Measurements from ENCODE around the gene IL4R.
"Not testable (repeated sequence)": the region's sequence is repeated elsewhere in the genome, so short reads cannot be mapped to it uniquely, and the experiment has no call there.

IL4R gene

DNA sequence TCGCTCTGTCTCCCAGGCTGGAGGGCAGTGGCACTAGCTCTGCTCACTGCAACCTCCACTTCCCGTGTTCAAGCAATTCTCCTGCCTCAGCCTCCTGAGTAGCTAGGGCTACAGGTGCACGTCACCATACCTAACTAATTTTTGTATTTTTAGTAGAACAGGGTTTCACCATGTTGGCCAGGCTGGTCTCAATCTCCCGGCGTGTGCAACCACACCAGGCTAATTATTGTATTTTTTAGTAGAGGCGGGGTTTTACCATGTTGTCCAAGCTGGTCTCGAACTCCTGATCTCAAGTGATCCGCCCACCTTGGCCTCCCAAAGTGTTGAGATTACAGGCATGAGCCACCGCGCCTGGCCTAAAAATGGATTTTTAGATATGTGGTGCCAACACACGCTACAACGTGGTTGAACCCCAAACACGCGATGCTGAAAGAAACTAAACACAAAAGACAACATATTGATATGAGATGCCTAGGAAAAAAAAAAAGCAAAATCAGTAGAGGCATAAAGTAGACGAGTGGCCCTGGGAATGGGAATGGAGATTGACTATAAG, 84.6 kb downstream of the IL4R start:
- H3K27ac ChIP-seq; DNase-seq (ENCODE audit: low read depth, low spot score): not testable (repeated sequence)

DNA sequence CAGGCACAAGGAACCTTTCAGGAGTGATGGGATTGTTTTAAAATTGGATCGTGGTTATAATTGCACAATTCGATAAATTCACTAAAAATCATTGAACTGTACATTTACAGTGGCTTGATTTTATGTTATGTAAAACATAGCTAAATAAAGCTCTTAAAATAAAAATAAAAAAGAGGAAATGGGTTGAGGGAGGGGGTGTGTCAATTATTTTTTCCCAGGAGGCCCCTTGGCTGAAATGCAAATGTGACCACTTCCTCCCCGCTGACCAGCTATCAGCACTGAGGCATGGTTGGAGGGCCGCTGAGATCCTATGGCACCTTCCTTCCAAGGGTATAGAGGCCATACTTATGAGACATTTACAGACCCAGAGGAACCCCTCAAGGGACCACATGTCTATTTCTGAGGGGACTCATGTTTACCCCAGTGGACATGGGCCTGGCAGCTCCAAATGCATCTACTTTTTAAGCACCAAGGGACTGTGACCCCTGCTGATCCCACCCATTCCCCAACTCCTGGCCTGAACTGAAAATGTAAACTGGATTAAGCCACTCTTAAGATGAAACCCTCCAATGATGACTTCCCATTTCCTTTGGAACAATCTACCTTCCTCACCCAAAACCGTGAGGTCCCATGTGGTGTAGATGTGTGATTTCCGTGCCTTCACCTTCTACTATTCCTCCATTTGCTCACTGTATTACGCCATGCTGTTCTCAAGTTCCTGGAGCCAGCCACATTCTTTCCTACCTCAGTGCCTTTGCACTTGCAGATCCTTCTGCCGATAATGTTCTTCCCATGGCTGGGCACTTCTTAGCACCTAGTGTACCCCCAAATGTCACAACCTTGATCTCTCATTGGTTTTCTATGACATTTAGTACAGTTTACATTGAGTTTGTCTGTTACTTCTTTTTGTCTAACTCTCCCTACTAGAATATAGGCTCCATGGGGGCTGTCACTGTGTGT, 85.4 kb downstream of the IL4R start:
- DNase-seq (ENCODE audit: low read depth, low spot score): no peak
- H3K27ac ChIP-seq: no peak overlapping the region

DNA sequence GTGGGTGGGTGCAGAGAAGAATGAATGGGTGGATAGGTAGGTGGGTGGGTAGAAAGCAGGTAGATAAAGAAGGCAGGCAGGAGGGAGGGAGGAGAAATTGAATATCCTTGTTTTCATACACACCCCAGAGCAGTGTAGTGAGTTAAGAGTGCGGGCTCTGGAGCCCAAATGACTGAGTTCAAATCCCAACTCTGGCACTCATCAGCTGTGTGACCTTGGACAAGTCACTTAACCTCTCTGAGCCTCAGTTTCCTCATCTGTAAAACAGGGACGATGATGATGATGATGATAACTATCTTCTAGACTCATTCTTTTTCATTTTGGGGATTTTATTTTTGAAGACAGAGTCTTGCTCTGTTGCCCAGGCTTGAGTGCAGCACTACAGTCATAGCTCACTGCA, 86.2 kb downstream of the IL4R start:
- no peak for DNase-seq (ENCODE audit: low read depth, low spot score)
- H3K27ac ChIP-seq: no peak overlapping the region

DNA sequence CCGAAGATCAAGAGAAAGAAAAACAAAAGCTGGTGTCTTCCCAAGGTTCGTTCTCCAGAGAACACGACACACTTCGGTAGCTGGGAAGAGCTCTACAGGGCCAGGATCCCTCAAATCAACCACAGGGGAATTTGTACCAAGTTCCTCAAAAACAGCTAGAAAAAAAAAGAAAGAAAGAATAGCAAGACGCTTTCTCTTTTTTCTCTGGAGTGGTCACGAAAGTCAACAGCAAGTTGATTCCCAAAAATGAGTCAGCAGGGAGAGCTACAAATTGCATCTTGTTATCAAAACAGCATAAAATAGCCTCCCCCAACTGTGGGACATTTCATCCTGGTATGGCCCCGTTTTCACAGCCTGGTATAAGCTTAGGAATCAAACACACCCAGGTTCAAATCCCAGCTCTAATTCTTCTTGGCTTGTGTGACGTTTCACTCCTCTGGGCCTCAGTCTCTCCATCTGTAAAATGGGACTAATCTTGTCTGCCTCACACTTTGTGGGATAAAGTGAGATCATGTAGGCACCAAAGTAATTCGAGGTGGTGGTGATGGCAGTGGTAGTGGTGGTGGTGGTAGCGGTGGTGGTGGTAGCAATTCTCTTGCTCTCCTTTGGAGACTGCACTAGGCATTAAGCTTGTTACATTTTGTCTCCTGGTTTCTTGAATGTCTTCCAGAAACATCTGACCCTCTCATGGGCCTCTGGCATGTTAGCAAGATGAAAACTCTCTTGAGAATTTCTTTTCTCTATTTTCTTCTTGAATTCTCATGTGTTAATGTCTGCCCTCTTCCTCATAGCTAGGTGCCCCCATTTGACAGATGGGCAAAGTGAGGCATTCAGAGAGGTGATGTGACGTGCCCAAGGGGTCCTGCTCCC, 87.2 kb downstream of the IL4R start:
- no peak for DNase-seq (ENCODE audit: low read depth, low spot score)
- no peak overlapping the region for H3K27ac ChIP-seq

DNA sequence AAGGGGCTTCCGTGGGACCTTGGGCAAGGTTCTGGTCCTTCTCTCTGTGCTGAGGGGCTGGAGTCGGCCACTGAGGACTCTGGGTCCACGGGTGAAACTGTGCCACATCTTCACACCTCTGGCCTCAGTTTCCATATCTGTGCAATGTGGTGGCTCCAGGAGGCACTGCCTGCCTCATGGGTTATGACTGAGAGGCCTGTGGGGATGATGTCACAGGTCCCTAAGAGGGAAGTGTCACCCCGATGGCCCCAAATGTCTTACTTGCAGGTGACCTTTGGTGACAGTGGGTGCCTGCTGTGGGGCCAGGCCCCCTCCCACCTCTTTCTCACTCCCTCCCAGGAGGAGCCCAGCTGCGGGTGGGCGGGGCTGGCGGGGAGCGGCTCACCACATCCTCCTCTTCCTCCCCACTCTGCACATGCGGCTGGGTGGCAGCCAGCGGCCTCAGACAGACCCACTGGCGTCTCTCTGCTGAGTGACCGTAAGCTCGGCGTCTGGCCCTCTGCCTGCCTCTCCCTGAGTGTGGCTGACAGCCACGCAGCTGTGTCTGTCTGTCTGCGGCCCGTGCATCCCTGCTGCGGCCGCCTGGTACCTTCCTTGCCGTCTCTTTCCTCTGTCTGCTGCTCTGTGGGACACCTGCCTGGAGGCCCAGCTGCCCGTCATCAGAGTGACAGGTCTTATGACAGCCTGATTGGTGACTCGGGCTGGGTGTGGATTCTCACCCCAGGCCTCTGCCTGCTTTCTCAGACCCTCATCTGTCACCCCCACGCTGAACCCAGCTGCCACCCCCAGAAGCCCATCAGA, 88.2 kb downstream of the IL4R start, which contains the start of gene IL21R:
TSS of gene IL21R (plus strand) at position 407 of the 801 bp plus-strand sequence. CDS start 27,898 bp downstream, outside the sequence.
- DNase-seq (ENCODE audit: low read depth, low spot score): no peak
- no peak within 1 kb of the TSS for H3K27ac ChIP-seq

DNA sequence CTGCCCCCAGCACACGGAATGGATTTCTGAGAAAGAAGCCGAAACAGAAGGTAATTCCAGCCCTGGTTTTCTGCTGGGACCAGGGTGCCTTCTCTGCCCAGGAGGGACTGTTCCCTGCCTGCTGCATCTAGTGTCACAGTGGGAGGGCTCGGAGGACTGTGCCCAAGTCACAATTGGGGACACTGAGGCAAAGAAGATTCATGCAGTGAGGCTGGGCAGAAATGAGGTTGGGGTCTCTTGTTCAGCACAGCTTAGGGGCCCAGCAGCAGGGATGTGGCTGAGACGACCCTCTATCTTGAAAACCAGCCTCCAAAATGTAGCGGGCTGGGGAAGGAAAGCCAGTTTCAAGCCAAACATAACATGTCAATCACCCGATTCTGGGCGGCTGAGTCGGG, 88.8 kb downstream of the IL4R start:
- DNase-seq (ENCODE audit: low read depth, low spot score): no peak
- no peak overlapping the region for H3K27ac ChIP-seq

DNA sequence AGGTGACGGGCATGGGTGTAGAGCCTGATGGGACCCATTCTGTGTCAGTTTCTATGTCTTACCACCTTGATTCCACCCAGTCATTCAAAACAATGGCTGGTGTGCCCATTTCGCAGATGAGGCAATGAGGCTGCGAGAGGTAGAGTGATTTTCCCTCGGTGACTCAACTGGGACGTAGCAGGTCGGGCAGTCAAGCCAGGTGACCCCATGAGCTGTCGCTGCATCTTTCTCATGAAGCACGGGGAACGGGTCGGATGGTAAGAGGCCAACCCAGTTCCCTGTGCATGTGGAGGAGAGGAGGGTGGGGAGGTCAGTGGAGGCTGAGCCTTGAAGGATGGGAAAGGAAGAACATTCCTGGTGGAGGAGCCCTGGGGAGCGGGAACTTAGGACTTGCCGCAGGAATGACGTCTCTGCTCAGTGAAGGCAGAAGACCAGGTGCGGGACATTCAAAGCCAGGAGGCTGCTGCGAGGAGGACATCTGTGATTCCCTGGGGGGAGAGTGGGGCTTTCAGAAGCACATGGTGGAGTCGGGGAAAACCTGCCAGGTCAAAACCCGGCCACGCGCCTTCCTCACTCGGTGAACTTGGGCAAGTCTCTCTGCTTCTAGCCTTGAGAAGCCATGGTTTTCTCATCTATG, 89.3 kb downstream of the IL4R start:
- no peak overlapping the region for H3K27ac ChIP-seq

DNA sequence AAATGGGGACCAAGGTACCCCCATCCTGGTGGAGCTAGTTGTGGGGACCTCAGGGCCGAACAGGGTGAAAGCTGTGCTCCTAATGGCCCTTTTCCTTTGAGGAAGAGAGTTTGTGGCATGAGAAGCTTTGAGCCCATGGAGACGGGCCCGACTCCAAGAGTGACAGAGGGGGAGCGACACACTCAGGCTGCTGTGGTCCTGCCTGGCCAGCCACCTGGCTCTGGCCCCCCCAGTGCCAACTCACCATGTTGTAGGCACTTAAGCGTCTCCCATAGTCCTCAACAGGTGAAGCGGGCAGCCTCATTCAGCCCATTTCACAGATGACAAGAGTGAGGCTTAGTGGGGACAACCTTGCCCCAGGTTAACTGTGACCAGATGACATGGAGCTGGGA, 89.8 kb downstream of the IL4R start:
- no peak overlapping the region for H3K27ac ChIP-seq

More for the DNA sequence above, 89.3 kb downstream of the IL4R start:
- DNase-seq (ENCODE audit: low read depth, low spot score): no peak

DNA sequence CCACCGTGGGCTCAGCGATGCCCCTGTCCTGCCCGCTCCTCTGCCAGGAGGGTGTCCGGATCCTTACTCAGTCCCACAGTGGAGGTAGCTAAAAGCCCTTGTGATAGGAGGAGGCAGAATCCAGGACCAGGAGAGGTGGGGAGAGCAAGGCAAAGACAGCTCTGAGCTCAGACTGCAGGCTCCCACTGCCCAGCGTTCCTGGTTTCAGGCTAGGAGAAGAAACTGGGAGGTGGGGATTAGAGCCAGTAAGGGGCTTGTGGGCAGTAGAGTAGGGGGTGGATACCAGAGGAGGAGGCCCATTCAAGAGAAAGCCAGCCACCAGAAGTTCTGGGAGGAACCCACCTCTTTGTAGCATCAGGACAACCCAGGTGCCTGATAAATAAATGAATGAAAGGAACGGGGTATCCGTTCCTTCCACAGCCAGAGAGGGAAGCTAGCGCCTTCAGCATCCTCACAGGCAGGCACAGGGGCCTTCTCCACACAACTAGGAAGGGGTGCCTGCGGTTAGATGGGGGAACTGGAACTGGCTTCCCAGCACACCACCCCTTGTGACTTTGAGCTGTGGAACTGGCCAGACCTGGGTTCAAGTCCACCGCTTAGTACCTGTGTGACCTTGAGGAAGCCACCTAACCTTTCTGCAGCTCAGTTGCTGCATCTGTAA, 90.5 kb downstream of the IL4R start:
- DNase-seq (ENCODE audit: low read depth, low spot score): no peak
- no peak overlapping the region for H3K27ac ChIP-seq

More for the DNA sequence above, 89.8 kb downstream of the IL4R start:
- no peak for DNase-seq (ENCODE audit: low read depth, low spot score)

DNA sequence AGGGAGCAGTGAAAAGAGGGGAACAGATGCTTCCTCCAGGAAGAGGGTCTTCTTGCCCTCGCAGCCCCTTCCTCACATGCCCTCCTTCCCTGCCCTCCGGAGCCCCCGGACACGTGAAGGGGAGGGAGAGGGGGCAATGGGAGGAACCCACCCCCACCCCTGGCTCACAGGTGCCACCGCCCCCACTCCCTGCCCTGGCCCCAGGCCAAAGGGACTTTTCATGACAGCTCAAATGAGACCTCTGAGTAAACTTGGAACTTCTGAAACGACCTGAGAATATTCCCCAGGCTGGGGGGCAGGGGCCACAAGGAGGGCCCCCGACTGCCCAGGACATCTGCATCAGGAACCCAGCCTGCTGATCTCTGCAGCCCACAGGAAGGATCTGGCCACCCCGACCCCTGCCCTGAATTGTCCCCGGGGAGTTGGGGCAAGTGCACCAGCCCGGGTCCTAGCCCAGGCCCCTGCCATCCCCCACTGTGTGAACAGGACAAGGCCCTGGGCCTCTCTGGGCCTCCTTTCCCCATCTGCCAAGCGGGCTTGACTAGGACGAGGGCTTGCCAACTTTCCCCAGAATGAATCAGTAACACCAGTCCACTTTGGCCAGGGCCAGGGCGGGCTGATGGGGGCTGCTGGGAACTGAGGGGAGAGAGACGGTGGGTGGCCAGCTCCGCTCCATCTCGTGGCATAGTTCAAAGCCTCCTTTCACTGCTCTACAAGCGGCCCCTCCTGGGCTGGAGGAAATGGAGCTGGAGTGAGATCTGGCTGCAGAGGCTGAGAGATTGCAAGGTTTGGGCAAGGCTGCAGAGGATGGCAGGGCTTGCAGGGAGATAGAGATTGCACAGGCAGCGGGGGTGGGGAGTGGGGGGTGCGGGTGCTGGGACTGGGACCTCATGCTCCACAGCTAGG, 92.0 kb downstream of the IL4R start:
- DNase-seq (ENCODE audit: low read depth, low spot score): no peak

DNA sequence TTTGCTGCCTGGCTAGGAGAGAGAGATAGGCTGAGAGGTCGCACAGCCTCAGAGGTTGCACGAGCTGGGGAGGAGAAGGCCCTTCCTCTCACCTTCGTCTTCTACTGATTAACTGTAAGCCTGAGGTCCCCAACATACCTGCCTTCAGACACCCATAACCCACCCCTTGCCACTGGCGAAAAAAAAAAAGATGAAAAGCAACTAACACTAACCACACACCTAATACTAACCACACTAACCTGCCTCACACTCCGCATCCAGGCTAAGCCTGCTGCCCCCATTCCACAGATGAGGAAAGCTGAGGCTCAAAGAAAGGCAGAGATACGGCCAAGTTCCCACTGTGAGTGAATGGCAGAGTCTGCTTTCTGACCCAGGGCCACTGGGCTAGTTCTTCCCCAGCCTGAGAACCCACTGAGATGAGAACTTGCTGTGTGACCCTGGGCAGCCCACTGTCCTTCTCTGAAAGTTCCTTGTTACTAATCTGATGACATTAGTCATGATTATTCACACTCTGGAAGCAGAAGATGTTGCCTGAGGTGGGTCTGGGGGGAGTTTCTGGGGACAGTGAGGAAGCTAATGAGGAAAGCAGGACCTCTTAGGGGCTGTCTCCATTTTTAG, 92.8 kb downstream of the IL4R start:
- no peak overlapping the region for H3K27ac ChIP-seq
- DNase-seq (ENCODE audit: low read depth, low spot score): no peak

More for the DNA sequence above, 92.0 kb downstream of the IL4R start:
- H3K27ac ChIP-seq: no peak overlapping the region

DNA sequence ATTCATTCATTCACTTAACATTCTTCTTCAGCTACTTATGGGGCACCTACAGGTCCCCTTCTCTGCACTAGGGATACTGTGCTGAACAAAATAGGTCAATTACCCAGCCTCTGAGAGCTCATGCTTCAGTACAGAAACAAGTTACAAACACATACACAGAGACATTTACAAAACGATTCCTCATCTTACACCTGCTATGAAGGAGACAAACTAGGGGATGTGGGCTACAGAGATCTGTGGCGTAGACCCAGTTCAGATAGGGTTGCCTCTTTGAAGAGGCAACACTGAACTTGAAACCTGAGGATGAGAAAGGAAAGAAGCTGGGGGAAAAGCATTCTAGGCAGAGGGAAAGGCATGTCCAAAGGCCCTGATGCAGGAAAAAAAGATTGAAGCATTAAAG, 93.4 kb downstream of the IL4R start:
- no peak overlapping the region for H3K27ac ChIP-seq

DNA sequence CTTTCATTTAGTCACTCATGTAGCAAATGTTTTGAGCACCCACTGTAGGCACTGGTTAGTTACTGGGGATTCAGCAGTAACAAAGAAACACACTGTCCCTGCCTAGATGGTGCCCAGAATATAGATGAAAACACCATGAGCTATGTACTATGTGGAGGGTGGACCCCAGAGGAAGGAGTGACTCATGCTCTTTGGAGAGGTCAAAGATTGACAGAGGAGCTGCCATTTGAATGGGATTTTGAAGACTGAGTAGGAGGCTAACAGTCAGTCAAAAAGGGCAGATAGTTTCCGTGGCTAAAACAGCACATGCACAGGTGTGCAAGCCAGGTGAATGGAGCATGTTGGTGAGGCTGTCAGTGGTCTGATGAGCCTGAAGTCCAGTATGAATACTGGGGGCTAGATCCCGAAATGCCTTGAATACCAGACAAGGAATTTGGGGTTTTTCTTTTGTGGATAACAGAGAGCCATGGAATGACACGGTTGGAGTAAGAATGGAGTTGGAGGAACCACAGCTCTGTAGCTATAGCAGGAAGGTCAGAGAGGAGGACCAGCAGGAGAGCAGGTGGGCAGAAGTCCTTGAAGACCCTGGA, 94.3 kb downstream of the IL4R start:
- no peak overlapping the region for H3K27ac ChIP-seq
- DNase-seq (ENCODE audit: low read depth, low spot score): no peak

More for the DNA sequence above, 93.4 kb downstream of the IL4R start:
- no peak for DNase-seq (ENCODE audit: low read depth, low spot score)

DNA sequence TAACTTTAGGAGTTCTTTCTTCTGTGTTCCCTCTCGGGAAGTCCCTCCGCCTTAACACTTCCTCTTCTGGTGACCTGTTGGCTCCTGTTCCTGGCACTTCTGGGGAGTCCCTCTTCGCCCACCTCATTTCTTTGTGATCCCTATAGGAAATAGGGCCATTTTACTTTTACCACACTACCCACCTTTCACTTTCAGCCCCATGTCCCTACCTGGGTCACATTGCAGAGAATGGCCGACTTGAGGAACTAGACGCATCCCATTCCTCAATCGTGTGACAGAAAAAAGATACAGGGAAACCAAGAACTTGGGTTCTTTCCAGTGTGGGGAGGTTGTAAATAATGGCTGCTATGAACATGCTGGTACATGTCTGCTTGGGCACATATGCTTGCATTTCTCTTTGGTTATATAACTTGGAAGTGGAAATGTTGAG, 94.8 kb downstream of the IL4R start:
- H3K27ac ChIP-seq: no peak overlapping the region
- no peak for DNase-seq (ENCODE audit: low read depth, low spot score)

DNA sequence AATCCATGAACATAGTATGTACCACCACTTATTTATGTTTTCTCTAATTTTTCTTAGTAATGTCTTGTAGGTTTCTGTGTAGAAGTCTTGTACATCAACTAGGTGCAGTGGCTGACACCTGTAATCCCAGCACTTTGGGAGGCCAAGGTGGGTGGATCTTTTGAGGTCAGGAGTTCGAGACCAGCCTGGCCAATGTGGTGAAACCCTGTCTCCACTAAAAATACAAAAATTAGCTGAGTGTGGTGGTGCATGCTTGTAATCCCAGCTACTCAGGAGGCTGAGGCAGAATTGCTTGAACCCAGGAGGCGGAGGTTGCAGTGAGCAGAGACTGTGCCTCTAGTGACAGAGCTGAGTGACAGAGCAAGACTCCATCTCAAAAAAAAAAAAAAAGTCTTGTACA, 96.2 kb downstream of the IL4R start:
- H3K27ac ChIP-seq; DNase-seq (ENCODE audit: low read depth, low spot score): not testable (repeated sequence)

DNA sequence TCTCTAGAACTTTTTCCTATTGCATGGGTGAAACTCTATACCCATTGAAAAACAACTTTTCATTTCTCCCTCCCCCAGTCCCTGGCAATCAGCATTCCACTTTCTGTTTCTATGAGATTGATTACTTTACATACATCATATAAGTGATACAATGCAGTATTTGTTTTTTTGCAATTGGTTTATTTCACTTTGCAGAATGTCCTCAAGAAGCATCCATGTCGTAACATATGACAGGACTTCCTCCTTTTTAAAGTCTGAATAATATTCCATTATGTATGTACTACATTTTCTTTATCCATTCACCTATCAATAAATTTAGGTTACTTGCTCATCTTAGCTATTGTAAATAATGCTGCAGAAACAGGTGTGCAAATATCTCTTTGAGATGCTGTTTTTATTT, 97.0 kb downstream of the IL4R start:
- no peak for DNase-seq (ENCODE audit: low read depth, low spot score)

DNA sequence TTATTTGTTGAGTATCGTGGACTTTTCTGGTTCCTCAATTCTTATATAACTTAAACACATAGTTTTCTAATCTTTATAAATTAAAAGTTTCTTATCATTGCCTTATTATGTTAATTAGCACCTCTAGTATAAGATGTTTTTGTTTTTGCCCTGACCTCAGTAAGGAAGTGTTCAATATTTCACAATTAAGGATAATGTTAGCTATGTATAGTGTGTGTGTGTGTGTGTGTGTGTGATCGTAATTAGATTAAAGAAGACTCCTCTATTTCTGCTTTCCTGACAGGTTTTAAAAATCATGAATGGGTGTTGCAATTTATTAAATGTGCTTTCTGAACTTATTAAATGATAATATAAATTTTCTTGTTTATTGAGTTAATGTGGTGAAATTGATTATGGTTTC, 100.2 kb downstream of the IL4R start:
- no peak overlapping the region for H3K27ac ChIP-seq
- no peak for DNase-seq (ENCODE audit: low read depth, low spot score)

More for the DNA sequence above, 97.0 kb downstream of the IL4R start:
- H3K27ac ChIP-seq: no peak overlapping the region
